Measurements from ENCODE around the gene LMOD1. TPM values are rescaled to one million over a fixed set of nuclear protein-coding genes. Genes with fewer than 3 reads are reported as not detected.

The LMOD1 gene
- total RNA-seq, 1 experiment from 2014 or later = not detected

- peaks cover 35% of the 10 kb centered on the region for H3K27me3 Mint-ChIP-seq (ENCODE audit: insufficient read depth, unreplicated experiment)
- no peaks in the 10 kb centered on the region for H3K36me3 Mint-ChIP-seq (ENCODE audit: insufficient read depth, unreplicated experiment)
- no TSS peak for BruUV-seq (replicated peaks)
- no peaks in the 10 kb centered on the region for H3K9me3 Mint-ChIP-seq (ENCODE audit: unreplicated experiment)
- H3K27ac Mint-ChIP-seq (ENCODE audit: low read depth, unreplicated experiment) = no peak overlapping the region
- ChIA-PET CTCF (interaction anchor here (0.7 to 4.4 kb wide), 11 partner anchors 18 to 190 kb away, joined by 3 to 23 read pairs (median 3); no protein-coding TSS in a partner anchor), POLR2A (interaction anchor here (1.0 to 2.7 kb wide), 2 partner anchors 10 to 50 kb away, joined by 3 to 19 read pairs; partner anchors contain the start of gene TIMM17A)
- H3K4me1 Mint-ChIP-seq (ENCODE audit: insufficient read depth, unreplicated experiment) = peaks cover 10% of the 10 kb centered on the region
- intact Hi-C loops (cut with micrococcal nuclease) = no loop called here
- DNase-seq (ENCODE audit: unreplicated experiment) = no peak
- TF ChIP-seq CTCF (IDR thresholded peaks at IDR 0.05; ENCODE audit: unreplicated experiment) = no peak
- H3K4me3 Mint-ChIP-seq (ENCODE audit: unreplicated experiment) = no peak overlapping the region
Observed at GRCh38 chr1:201945863-201946223, 505 bp downstream of the LMOD1 start.

GRCh38 chr1:201945157-201945556 lies 1.2 kb downstream of the LMOD1 start:
- peak; percentile 48 for TF ChIP-seq CTCF (IDR thresholded peaks at IDR 0.05; ENCODE audit: unreplicated experiment)
- no peaks in the 10 kb centered on the region for H3K36me3 Mint-ChIP-seq (ENCODE audit: insufficient read depth, unreplicated experiment)
- H3K4me3 Mint-ChIP-seq (ENCODE audit: unreplicated experiment) = no peak overlapping the region
- intact Hi-C loops (cut with micrococcal nuclease) = no loop called here
- no peak for DNase-seq (ENCODE audit: unreplicated experiment)
- ChIA-PET POLR2A (interaction anchor here (1.0 to 2.7 kb wide), 2 partner anchors 10 to 49 kb away, joined by 3 to 19 read pairs; partner anchors contain the start of gene TIMM17A), CTCF (interaction anchor here (0.7 to 4.4 kb wide), 11 partner anchors 19 to 190 kb away, joined by 3 to 23 read pairs (median 4); no protein-coding TSS in a partner anchor)
- no TSS peak for BruUV-seq (replicated peaks)
- H3K27me3 Mint-ChIP-seq (ENCODE audit: insufficient read depth, unreplicated experiment) = peaks cover 35% of the 10 kb centered on the region
- no peak overlapping the region for H3K27ac Mint-ChIP-seq (ENCODE audit: low read depth, unreplicated experiment)
- no peaks in the 10 kb centered on the region for H3K9me3 Mint-ChIP-seq (ENCODE audit: unreplicated experiment)
- peaks cover 10% of the 10 kb centered on the region for H3K4me1 Mint-ChIP-seq (ENCODE audit: insufficient read depth, unreplicated experiment)

- CTCF ChIA-PET = interaction anchor here (0.7 to 4.4 kb wide), 5 partner anchors 21 to 53 kb away, joined by 3 to 23 read pairs (median 4); no protein-coding TSS in a partner anchor
Observed at GRCh38 chr1:201944639-201945038, 1.7 kb downstream of the LMOD1 start.

GRCh38 chr1:201944002-201944401 lies 2.3 kb downstream of the LMOD1 start:
- no peaks in the 10 kb centered on the region for H3K9me3 Mint-ChIP-seq (ENCODE audit: unreplicated experiment)

More at GRCh38 chr1:201944639-201945038, 1.7 kb downstream of the LMOD1 start:
- intact Hi-C loops (cut with micrococcal nuclease) = loop anchor here (1.0 kb wide), 1 partner anchor 23 kb away; no protein-coding TSS in a partner anchor
- POLR2A ChIA-PET = interaction anchor here (2.7 kb wide), 1 partner anchor 11 kb away, joined by 19 read pairs; the partner anchor contains the start of gene TIMM17A
- H3K36me3 Mint-ChIP-seq (ENCODE audit: insufficient read depth, unreplicated experiment) = no peaks in the 10 kb centered on the region
- DNase-seq (ENCODE audit: unreplicated experiment) = no peak
- peaks cover 10% of the 10 kb centered on the region for H3K4me1 Mint-ChIP-seq (ENCODE audit: insufficient read depth, unreplicated experiment)
- BruUV-seq (replicated peaks) = no TSS peak
- TF ChIP-seq CTCF (IDR thresholded peaks at IDR 0.05; ENCODE audit: unreplicated experiment) = no peak
- no peak overlapping the region for H3K27ac Mint-ChIP-seq (ENCODE audit: low read depth, unreplicated experiment)
- H3K4me3 Mint-ChIP-seq (ENCODE audit: unreplicated experiment) = no peak overlapping the region
- no peaks in the 10 kb centered on the region for H3K9me3 Mint-ChIP-seq (ENCODE audit: unreplicated experiment)
- peaks cover 35% of the 10 kb centered on the region for H3K27me3 Mint-ChIP-seq (ENCODE audit: insufficient read depth, unreplicated experiment)

More at GRCh38 chr1:201944002-201944401, 2.3 kb downstream of the LMOD1 start:
- peaks cover 35% of the 10 kb centered on the region for H3K27me3 Mint-ChIP-seq (ENCODE audit: insufficient read depth, unreplicated experiment)
- CTCF ChIA-PET = interaction anchor here (0.6 to 4.4 kb wide), 3 partner anchors 24 to 48 kb away, joined by 3 to 23 read pairs (median 4); no protein-coding TSS in a partner anchor
- H3K4me1 Mint-ChIP-seq (ENCODE audit: insufficient read depth, unreplicated experiment) = peaks cover 10% of the 10 kb centered on the region
- H3K36me3 Mint-ChIP-seq (ENCODE audit: insufficient read depth, unreplicated experiment) = no peaks in the 10 kb centered on the region
- no TSS peak for BruUV-seq (replicated peaks)
- DNase-seq (ENCODE audit: unreplicated experiment) = no peak
- no peak overlapping the region for H3K4me3 Mint-ChIP-seq (ENCODE audit: unreplicated experiment)
- no peak for TF ChIP-seq CTCF (IDR thresholded peaks at IDR 0.05; ENCODE audit: unreplicated experiment)
- no peak overlapping the region for H3K27ac Mint-ChIP-seq (ENCODE audit: low read depth, unreplicated experiment)
- intact Hi-C loops (cut with micrococcal nuclease) = loop anchor here (1.0 kb wide), 1 partner anchor 23 kb away; no protein-coding TSS in a partner anchor
- POLR2A ChIA-PET = no interaction called here
